22Rv1 (cell line): ENCODE results near the gene ADGRL1.

Source experiments
- H3K27ac ChIP-seq: fragments of 450-650 bp; 2 replicates; pipeline ENCODE4 v1.5.1; 2017
- ZFX ChIP-seq: fragments of 450-650 bp; IDR thresholded peaks from 2 replicates; pipeline ENCODE4 v1.6.1; 2017; ENCODE audit warnings: antibody characterized with exemption, borderline replicate concordance
- TF ChIP-seq, protein P1 (sequence below): fragments of 450-650 bp; IDR thresholded peaks from 2 replicates; pipeline ENCODE4 v1.5.1; 2017; ENCODE audit warnings: mild to moderate bottlenecking

ADGRL1 gene

DNA sequence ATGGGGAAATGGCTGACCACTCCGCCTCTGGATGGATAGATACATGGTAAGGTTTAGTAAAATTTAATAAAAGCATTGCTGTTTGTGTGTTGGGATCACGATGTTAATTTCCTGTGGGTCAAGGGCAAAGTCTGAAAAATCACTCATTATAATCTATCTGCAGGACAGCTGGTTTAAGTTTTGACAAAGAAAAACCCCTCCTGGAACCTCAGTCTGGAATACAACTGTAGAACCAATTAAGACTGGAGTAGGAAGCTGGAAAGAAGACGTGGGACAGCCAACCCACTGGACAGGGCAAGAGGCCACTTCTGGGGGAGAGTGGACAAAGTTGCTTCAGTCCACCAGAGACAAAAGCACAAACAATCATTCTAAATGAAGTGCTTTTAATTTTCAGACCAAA, 86.8 kb downstream of the ADGRL1 start:
- no peak for TF ChIP-seq ZFX
- TF ChIP-seq, protein P1, sequence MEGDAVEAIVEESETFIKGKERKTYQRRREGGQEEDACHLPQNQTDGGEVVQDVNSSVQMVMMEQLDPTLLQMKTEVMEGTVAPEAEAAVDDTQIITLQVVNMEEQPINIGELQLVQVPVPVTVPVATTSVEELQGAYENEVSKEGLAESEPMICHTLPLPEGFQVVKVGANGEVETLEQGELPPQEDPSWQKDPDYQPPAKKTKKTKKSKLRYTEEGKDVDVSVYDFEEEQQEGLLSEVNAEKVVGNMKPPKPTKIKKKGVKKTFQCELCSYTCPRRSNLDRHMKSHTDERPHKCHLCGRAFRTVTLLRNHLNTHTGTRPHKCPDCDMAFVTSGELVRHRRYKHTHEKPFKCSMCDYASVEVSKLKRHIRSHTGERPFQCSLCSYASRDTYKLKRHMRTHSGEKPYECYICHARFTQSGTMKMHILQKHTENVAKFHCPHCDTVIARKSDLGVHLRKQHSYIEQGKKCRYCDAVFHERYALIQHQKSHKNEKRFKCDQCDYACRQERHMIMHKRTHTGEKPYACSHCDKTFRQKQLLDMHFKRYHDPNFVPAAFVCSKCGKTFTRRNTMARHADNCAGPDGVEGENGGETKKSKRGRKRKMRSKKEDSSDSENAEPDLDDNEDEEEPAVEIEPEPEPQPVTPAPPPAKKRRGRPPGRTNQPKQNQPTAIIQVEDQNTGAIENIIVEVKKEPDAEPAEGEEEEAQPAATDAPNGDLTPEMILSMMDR, result no peak
- peak overlapping the region; percentile 92 for H3K27ac ChIP-seq

DNA sequence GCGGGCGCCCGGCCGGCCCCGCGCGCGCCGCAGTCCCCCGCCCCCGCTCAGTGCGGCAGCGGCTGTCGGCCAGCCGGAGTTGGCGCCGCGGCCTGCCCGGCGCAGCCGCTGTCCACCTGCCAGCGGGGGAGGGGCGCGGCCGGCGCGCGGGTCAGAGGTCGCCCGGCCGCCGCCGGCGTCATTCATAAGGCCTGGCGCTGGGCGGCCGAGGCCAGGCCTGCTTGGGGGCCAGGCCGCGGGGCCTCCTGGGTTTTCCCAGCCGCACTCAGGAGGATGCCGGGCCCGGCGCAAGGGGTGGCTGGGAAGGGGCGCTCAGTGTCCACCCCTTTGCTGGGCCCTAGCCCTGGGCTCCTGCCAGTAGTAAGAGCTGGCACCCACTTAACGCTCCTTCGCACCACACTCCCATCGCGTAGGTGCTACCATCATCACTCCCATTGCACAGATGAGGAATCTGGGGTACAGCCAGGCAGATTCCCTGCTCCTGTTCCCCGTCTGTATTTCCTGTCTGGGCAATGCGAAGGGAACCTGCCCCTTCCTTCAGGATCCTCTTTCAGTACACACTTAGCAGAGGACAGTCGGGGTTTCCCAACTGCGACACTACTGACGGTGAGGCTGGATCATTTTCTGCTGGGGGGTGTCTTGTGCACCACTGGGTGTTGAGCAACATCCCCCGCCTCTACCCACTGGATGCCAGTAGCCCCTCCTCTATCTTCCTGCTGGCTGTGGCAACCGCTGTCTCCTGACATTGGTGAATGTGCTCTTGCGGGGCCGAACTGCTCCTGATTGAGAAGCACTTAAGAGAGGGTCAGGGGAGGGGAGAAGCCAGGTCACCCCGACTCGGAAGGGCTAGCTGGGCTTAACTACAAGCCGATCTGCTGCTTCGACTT, 87.6 kb downstream of the ADGRL1 start:
- H3K27ac ChIP-seq, result peak overlapping the region; percentile 92
- no peak for TF ChIP-seq ZFX
- TF ChIP-seq, protein P1, result no peak

DNA sequence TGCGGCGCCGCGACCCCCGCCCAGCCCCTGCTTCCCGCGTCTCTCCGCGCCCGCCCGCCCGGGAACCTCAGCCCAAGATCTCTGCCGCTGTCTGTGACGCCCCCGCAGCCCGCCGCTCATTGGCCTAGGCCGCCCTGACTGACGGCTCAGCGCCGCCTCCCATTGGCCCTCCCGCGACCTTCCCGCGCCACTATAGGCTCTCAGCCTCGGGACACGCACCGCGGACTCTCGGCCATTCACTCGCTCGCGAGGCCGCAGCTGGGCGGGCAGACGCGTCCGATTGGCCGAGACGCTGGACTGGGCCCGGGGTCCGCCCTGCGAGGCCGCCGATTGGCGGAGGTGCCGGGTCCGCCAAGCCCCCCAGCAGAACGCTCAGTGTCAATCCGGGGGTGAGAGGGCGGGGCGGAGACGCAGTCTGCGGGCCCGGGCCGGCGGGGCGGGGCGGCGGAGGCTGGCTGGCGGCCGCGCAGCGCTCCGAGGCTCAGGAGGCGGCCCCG, 88.3 kb downstream of the ADGRL1 start, which contains the start of gene PRKACA:
Gene PRKACA (minus strand): TSS at position 95 of the 497 bp plus-strand sequence. CDS start 215 bp downstream, outside the sequence.
- H3K27ac ChIP-seq, result peak within 1 kb of the TSS; percentile 92
- TF ChIP-seq ZFX, result no peak
- TF ChIP-seq, protein P1, result no peak

DNA sequence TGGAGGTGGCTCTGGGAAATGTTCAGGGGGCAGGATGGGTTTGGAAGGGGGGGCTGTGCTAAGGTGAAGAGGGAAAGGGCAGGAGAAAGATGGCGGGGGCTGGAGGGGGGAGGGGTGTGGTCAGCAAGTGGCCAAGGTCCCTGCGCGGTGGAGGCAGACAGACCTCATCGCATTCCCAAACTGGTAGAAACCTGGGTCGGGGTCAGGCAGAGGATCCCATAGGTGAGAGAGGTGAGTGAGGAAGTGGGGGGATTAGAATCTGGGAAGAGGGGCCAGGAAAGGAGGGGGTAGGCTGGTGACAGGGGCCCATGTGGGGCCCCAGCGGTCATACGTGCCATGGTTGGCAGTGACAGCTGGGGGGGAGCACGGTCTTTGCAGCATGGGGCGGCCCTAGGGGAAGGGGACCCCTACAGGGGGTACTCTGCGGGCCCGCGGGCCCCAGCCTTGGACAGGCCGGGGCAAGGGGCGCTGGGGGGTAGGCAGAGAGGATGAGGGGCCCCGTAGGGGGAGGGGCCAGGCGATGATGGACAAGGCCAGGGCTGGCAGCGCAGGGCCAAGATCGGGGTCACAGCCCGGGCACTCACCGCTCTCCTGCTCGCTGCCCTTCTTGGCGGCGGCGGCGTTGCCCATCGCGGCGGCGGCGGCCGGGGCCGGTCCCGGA, 88.9 kb downstream of the ADGRL1 start:
- H3K27ac ChIP-seq, result peak overlapping the region; percentile 92
- TF ChIP-seq, protein P1, result no peak
- no peak for TF ChIP-seq ZFX

DNA sequence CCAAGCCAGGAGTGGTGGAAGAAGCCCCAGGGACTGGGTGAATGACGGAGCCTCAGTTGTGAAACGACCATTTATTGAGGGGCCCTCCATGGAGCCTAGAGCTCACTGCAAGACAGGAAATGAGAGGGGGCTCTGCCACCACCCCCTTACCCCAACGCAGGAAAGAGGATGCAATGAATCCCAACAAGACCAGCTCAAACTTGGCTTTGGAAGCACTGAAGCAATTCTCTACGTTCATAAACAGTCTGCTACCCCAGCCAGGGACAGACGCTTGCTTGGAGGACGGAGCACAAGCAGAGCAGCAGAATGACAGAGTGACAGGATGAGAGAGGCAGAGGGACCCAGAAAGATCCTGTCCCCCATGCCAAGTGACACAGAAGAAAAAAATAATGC, 89.4 kb downstream of the ADGRL1 start:
- TF ChIP-seq ZFX, result no peak
- TF ChIP-seq, protein P1, result no peak
- H3K27ac ChIP-seq, result peak overlapping the region; percentile 92

DNA sequence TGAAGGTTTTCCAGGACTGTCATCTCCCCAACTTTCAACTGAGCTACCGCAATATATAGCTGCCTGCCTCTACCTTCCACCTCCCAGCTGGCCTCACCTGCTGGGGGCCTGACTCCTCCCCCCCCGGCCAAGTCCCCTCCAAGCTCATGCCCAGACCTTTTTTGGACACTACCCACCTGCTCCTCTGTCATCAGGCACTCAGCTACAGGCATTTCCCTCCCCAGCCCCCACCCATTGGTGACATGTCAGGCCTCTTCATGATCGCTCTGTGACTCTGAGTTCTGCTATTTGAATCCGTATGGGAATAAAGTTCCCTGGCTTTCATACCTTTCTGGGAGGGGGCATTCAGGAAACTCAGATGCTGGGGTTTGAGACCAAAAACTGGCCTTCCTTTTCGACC, 90.2 kb downstream of the ADGRL1 start:
- no peak overlapping the region; the same call in 1 of the 2 replicates for H3K27ac ChIP-seq
- no peak for TF ChIP-seq ZFX
- TF ChIP-seq, protein P1, result no peak
